OCI-LY1 (cell line): Measurements from ENCODE around the gene ZAR1L.

Source experiments
- EZH2 ChIP-seq: fragments of 200-600 bp; sonication (generic), shearing (Covaris generic); IDR thresholded peaks from 2 replicates; pipeline ENCODE4 v1.8.0; 2017; ENCODE audit warnings: borderline replicate concordance, mixed run types, mild to moderate bottlenecking, antibody characterized with exemption, low read length, moderate library complexity, mixed read lengths
- TF ChIP-seq, protein P1 (sequence below): fragments of 200-600 bp; sonication (generic), shearing (Covaris generic); IDR thresholded peaks from 2 replicates; pipeline ENCODE4 v1.5.1; 2017; ENCODE audit warnings: mild to moderate bottlenecking, antibody characterized with exemption, low read length, moderate library complexity, mixed read lengths

DNA sequence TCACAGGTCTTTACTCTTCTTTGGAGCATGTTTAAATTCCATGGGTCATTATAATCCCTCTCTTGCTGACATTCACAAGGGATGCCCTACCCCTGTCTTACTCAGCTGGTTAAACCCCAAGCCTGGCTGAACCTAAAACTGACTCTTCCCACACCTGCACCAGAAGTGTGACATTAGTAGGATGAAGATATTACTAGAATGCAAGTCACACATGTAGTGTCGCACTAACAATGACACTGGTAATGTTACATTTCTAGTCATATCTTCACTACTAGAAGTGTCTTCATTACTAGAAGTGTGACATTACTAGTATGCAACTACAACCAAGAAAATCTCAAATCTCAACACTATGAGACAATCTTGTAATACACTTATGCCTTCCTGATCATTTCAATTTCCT, 14.2 kb downstream of the ZAR1L start:
- TF ChIP-seq, protein P1, sequence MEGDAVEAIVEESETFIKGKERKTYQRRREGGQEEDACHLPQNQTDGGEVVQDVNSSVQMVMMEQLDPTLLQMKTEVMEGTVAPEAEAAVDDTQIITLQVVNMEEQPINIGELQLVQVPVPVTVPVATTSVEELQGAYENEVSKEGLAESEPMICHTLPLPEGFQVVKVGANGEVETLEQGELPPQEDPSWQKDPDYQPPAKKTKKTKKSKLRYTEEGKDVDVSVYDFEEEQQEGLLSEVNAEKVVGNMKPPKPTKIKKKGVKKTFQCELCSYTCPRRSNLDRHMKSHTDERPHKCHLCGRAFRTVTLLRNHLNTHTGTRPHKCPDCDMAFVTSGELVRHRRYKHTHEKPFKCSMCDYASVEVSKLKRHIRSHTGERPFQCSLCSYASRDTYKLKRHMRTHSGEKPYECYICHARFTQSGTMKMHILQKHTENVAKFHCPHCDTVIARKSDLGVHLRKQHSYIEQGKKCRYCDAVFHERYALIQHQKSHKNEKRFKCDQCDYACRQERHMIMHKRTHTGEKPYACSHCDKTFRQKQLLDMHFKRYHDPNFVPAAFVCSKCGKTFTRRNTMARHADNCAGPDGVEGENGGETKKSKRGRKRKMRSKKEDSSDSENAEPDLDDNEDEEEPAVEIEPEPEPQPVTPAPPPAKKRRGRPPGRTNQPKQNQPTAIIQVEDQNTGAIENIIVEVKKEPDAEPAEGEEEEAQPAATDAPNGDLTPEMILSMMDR = no peak
- TF ChIP-seq EZH2 = no peak
